GM19035 (cell line): ENCODE results near the gene TSPAN14.

Experiments used
- ATAC-seq: cut with Tn5 transposase; IDR thresholded peaks from one replicate; pipeline ENCODE4 v1.9.1; 2021; ENCODE audit not compliant: unreplicated experiment

Gene TSPAN14

DNA sequence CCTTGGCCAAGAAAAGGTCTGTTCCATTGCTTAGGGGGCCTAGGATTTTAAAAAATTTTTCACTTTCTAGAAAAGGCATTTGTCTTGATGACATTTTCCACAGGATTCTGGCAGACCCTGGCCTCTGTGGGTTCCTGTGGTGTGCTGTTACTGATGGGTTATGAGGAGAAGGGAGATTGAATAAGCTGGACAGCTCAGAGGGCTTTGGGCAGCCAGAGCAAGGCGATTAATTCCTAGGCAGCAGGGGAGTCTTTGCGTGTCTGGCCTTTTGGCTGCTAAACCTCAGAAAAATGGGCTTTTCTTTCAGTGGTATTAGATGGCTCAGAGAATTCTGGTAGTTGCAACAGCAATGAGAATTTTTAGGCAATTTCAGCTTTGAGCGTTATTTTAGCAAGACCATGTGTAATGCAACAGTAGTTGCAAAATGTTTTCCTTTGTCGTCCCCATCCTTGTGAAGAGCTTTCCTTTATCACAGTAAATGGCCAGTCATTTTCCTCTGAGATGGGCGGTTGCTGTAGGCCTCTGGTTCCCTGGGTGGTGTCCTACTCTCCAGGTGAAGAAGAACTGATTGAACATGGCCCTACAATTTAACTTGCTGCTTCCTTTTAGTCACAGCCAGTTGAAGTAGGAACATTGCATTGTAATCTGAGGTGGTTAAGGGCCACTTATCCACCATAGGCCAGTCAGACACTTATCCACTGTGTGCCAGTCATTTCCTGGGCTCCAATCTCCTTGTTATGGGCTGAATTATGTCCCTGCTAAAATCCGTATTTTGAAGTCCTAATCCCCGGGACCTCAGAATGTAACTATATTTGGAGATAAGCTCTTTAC lies 126.7 kb downstream of the TSPAN14 start:
- no peak for ATAC-seq

DNA sequence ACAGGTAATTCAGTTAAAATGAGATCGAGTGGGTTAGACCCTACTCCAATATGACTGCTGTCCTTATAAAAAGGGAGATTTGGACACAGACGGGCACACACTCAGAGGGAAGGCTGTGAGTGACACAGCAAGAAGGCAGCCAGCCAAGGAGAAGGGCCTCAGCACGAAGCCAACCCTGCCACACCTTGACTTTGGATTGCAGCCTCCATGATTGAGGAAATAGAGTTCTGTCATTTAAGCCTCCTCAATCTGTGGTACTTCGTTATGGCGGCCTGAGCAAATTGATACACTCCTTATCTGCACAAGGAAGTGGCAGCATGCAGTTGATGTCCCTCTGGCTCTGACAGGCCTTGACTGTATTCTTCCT lies 127.3 kb downstream of the TSPAN14 start:
- no peak for ATAC-seq

DNA sequence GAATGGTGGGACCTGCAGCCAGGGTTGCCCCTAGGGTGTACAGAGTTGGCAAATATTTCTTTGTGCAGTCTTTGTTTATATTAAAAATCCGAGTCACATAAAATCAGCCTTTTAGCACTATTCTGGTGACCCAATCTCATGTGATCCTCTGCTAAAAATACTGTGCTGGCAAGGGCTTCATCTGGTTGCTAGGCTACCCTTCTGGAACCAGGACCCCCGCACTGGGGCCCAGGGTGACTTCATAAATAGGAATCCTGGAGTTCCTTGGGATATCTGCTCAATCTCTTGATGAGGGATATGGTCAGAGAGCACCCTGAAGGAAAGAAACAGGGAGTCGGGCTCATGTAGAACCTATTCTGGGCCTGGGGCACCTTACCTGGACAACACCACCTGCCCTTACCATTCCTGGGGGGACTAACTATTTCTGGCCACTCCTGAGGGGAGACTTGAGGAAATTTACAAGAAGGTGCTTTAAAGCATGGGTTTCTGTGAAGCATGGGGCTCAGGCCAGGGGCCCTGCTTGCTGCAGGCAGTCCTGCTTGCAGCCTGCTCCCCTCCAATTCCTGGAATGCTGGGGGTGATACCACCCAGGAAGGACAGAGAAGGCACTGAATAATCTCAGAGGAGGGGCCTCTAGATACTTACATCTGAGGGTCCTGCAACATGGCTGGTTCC lies 128.3 kb downstream of the TSPAN14 start:
- no peak for ATAC-seq
